HG03196 (cell line): ENCODE results near the gene SLCO6A1.
A peak's percentile ranks its signal among the peaks of the same experiment; 100 is the strongest.
"Not testable (repeated sequence)": the region's sequence is repeated elsewhere in the genome, so short reads cannot be mapped to it uniquely, and the experiment has no call there.

ENCODE experiments used
- ATAC-seq: cut with Tn5 transposase; IDR thresholded peaks from one replicate; pipeline ENCODE4 v1.9.1; 2021; ENCODE audit not compliant: unreplicated experiment

SLCO6A1 gene

GRCh38 chr5:102498271-102499034 lies at the start of gene SLCO6A1:
Gene SLCO6A1 (minus strand): TSS chr5:102499001. CDS start chr5:102498844, 157 bp downstream.
- no peak for ATAC-seq

- ATAC-seq: no peak
Measured at GRCh38 chr5:102547141-102548035, 48.6 kb upstream of the SLCO6A1 start.

GRCh38 chr5:102545175-102545574 lies 46.4 kb upstream of the SLCO6A1 start:
- peak; percentile 81 for ATAC-seq

- no peak for ATAC-seq
Measured at GRCh38 chr5:102542057-102542456, 43.3 kb upstream of the SLCO6A1 start.

- no peak for ATAC-seq
Measured at GRCh38 chr5:102539996-102540728, 41.4 kb upstream of the SLCO6A1 start.

- ATAC-seq: no peak
Measured at GRCh38 chr5:102539562-102539961, 40.8 kb upstream of the SLCO6A1 start.

GRCh38 chr5:102537011-102537410 lies 38.2 kb upstream of the SLCO6A1 start:
- no peak for ATAC-seq

GRCh38 chr5:102536323-102536928 lies 37.6 kb upstream of the SLCO6A1 start:
- no peak for ATAC-seq

- no peak for ATAC-seq
Measured at GRCh38 chr5:102532123-102532522, 33.3 kb upstream of the SLCO6A1 start.

- peak; percentile 99 for ATAC-seq
Measured at GRCh38 chr5:102531506-102531905, 32.7 kb upstream of the SLCO6A1 start.

GRCh38 chr5:102529447-102529846 lies 30.6 kb upstream of the SLCO6A1 start:
- ATAC-seq: no peak

GRCh38 chr5:102529031-102529430 lies 30.2 kb upstream of the SLCO6A1 start:
- no peak for ATAC-seq

- ATAC-seq: no peak
Measured at GRCh38 chr5:102528600-102528999, 29.8 kb upstream of the SLCO6A1 start.

- no peak for ATAC-seq
Measured at GRCh38 chr5:102527547-102527946, 28.7 kb upstream of the SLCO6A1 start.

GRCh38 chr5:102523541-102524175 lies 24.9 kb upstream of the SLCO6A1 start:
- ATAC-seq: peak; percentile 100

- ATAC-seq: no peak
Measured at GRCh38 chr5:102511666-102512065, 12.9 kb upstream of the SLCO6A1 start.

- ATAC-seq: not testable (repeated sequence)
Measured at GRCh38 chr5:102491261-102491914, 7.4 kb downstream of the SLCO6A1 start.

- no peak for ATAC-seq
Measured at GRCh38 chr5:102483736-102484135, 15.1 kb downstream of the SLCO6A1 start.

GRCh38 chr5:102481054-102481715 lies 17.6 kb downstream of the SLCO6A1 start:
- ATAC-seq: no peak
